HG03175 (cell line): Measurements from ENCODE around the gene ZNF625.
"Not testable (repeated sequence)": the region's sequence is repeated elsewhere in the genome, so short reads cannot be mapped to it uniquely, and the experiment has no call there.

Source experiments
- ATAC-seq: cut with Tn5 transposase; IDR thresholded peaks from one replicate; pipeline ENCODE4 v1.9.1; 2021; ENCODE audit warnings: mild to moderate bottlenecking, moderate library complexity; ENCODE audit not compliant: unreplicated experiment

ZNF625 gene

GRCh38 chr19:12139269-12139668 is 17.3 kb downstream of the ZNF625 start:
- no peak for ATAC-seq

DNA sequence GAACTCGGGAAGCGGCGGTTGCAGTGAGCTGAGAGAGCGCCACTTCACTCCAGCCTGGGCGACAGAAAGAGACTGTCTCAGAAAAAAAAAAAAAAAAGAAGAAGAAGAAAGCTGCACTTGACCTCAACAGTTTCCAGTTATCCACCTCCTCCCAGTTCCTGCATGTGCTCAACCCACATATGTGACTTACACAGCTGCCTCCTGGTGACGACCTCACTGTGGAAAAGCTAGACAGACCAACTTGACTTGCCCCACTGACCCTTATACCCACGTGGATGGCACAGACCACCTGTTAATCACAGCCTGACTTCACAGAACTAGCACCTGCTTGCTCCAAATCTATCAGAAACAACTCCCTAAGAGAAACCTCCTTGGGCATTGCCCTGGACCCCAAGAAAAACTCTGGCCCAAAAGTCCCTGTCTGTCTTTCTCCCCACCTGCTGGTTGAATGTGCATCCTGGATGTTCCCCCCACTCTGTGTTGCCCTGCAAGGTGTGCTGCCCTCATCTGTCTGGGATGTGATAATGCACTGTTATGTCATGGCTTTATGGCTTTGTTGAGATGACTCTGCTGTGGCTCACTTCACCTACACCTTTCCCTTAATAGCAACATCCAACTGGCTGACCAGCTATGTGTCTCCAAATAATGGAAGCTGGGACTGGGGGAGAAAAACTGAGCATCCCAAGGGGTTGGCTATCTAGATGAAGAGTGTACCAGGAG is 19.2 kb downstream of the ZNF625 start:
- no peak for ATAC-seq

- no peak for ATAC-seq
Measured at GRCh38 chr19:12133069-12133468, 23.5 kb downstream of the ZNF625 start.

DNA sequence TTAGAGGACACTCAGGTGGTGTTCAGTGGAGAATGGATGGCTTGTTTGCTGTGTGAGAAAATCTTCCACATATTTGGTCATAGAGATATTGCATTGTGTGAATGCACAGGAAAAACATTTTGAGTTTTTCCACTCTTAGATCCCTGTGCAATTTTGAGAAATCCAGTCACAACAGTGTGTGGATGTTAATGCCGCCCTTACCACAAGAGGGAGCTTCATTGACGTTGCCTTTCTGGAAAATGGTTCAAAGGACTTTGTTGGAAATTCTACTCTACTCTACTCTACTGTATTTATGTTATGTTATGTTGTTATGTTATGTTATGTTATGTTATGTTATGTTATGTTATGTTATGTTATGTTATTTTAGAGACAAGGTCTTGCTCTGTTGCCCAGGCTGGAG is 29.8 kb downstream of the ZNF625 start:
- no peak for ATAC-seq

GRCh38 chr19:12117201-12117970 is 39.1 kb downstream of the ZNF625 start:
- no peak for ATAC-seq

DNA sequence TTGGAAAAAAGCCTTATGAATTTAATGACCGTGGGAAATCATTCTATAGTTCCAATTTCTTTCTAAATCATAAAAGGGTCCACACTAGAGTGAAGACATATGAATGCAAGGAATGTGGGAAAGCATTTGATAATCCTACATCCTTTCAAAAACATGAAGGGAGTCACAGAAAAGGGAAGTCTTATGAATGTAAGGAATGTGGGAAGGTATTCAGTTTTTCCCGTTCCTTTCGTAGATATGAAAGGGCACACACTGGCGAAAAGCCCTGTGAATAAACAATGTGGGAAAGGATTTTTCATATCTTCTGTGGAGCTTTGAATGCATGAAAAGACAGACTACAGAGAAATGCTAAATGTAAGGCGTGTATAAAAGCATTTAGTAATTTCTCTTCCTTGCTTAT is 43.4 kb downstream of the ZNF625 start:
- ATAC-seq, result no peak

DNA sequence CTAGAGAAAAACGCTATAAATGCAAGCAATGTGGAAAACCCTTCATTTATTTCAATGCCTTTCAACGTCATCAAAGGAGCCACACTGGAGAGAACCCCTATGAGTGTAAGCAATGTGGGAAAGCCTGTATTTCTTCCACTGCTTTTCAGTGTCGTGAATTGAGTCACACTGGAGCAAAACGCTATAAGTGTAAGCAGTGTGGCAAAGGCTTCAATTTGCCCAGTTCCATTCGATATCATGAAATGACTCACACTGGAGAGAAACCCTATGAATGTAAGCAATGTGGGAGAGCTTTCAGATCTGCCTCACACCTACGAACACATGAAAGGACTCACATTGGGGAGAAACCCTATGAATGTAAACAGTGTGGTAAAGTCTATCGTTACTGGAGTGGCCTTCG is 43.8 kb downstream of the ZNF625 start:
- no peak for ATAC-seq

DNA sequence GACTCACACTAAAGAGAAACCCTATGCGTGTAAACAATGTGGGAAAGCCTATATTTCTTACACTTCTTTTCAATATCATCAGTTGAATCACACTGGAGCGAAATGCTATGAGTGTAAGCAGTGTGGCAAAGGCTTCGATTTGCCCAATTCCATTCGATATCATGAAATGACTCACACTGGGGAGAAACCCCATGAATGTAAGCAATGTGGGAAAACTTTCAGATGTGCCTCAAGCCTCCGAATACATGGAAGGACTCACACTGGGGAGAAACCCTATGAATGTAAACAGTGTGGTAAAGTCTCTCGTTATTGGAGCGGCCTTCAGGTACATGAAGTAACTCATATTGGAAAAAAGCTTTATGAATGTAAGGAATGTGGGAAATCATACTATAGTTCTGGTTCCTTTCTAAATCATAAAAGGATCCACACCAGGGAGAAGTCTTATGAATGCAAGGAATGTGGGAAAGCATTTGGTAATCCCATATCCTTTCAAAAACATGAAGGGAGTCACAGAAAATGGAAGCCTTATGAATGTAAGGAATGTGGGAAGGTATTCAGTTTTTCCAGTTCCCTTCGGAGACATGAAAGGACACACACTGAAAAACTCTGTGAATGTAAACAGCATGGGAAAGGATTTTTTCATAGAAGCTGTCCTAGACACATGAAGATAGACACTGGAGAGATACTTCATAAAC is 44.4 kb downstream of the ZNF625 start:
- no peak for ATAC-seq

GRCh38 chr19:12111176-12111575 is 45.4 kb downstream of the ZNF625 start:
- ATAC-seq, result no peak

DNA sequence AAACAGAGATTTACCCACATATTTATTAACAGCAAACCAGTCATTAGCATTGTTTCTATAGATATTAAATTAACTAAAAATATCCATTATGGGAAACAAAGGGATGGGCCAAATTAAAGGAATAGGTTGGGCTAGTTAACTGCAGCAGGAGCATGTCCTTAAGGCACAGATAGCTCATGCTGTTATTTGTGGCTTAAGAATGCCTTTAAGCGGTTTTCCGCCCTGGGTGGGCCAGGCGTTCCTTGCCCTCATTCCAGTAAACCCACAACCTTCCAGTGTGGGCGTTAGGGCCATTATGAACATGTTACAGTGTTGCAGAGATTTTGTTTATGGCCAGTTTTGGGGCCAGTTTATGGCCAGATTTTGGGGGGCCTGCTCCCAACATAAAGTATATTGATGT is 52.6 kb downstream of the ZNF625 start:
- ATAC-seq, result not testable (repeated sequence)

DNA sequence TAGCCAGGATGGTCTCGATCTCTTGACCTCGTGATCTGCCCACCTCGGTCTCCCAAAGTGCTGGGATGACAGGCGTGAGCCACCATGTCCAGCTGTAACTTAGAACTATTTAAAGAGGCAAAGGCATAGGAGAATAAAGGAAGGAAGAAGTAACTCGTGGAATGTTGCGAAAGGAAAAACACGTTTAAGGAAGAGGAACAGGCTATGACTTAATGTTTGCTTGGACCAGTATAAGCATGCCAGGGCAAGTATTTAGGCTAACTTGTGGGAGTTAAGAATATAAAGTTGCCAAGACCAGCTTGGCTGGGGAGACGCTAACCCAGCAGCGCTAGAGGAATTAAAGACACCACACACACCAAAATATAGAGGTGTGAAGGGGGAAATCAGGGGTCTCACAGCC is 58.5 kb downstream of the ZNF625 start:
- no peak for ATAC-seq

- ATAC-seq, result no peak
Measured at GRCh38 chr19:12095111-12095790, 61.3 kb downstream of the ZNF625 start.
